ENCODE results near the gene IP6K1.
"Not testable (repeated sequence)": the region's sequence is repeated elsewhere in the genome, so short reads cannot be mapped to it uniquely, and the experiment has no call there.

Gene IP6K1

GRCh38 chr3:49761661-49762060 lies 24.7 kb downstream of the IP6K1 start:
- no peak for FAIRE-seq

GRCh38 chr3:49759226-49759625 lies 27.1 kb downstream of the IP6K1 start:
- no peak for FAIRE-seq

DNA sequence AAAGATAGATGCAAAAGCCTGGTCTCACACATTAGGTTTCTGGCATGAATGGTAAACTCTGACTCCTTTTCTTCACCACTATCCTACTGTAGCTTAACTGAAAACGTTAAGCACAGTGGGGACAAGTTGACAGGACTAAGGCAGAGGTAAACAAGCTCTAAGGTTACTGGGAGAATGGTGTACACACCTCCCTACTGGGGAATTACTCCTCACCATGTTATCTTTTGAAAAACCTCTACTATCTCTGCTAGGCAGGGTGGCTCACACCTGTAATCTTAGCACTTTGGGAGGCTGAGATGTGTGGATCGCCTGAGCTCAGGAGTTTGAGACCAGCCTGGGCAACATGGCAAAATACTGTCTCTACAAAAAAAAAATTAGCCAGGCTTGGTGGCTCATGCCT lies 29.1 kb downstream of the IP6K1 start:
- no peak for FAIRE-seq

DNA sequence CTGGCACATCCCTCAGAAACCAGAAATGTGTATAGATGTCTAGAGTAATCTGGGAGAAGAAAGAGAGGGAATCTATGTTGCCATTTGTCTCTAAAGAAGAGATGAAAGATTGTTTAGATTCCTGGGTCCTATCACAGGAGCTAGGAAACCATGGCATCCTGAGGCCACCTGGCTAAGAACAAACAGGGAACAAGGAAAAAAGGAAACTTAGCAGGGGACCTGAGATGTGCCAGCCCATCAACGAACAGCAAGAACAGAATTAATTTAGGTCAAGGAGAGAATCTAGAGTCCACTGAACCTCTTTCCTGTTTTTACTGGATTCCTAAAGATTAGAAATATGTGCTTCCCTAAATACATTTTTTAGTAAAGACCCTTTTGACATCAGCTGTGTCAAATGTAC lies 30.3 kb downstream of the IP6K1 start:
- no peak for FAIRE-seq

DNA sequence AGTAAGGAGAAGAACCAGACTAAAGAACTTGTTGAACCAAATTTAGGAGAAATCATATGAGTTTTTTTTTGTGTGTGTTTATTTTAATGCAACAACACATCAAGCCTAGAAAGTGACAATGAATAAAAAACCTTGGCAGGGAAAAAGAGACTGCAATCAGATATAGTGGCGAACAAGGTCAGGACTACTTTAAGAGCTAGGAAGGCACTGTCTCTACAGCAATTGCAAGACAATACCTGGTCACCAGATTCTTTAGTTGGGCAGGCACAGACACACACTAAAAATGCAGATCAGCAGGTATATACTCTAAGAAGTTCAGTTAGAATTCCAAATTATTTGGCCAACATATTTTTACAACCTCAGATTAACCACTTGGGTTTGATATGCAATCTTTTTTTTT lies 31.8 kb downstream of the IP6K1 start:
- no peak for FAIRE-seq

- FAIRE-seq = no peak
Measured at GRCh38 chr3:49751501-49751900, 34.8 kb downstream of the IP6K1 start.

- no peak for FAIRE-seq
Measured at GRCh38 chr3:49750056-49750455, 36.3 kb downstream of the IP6K1 start.

DNA sequence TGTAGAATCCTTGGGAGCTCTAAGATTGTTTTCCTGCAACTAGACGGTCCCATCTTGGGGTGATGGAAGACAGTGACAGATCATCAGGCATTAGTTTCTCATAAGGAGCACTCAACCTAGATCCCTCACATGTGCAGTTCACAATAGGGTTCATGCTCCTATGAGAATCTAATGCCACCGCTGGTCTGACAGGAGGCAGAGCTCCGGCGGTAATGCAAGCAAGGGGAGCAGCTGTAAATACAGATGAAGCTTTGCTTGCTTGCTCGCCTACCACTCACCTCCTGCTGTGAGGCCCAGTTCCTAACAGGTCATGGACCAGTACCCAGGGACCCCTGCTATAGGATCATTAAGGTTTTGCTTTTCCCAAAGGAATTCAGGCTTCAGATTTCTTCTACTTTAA lies 37.5 kb downstream of the IP6K1 start:
- not testable (repeated sequence) for FAIRE-seq

GRCh38 chr3:49747792-49748480 lies 38.4 kb downstream of the IP6K1 start:
- FAIRE-seq = no peak

- no peak for FAIRE-seq
Measured at GRCh38 chr3:49745986-49746385, 40.4 kb downstream of the IP6K1 start.

- FAIRE-seq = no peak
Measured at GRCh38 chr3:49740427-49740826, 45.9 kb downstream of the IP6K1 start.

DNA sequence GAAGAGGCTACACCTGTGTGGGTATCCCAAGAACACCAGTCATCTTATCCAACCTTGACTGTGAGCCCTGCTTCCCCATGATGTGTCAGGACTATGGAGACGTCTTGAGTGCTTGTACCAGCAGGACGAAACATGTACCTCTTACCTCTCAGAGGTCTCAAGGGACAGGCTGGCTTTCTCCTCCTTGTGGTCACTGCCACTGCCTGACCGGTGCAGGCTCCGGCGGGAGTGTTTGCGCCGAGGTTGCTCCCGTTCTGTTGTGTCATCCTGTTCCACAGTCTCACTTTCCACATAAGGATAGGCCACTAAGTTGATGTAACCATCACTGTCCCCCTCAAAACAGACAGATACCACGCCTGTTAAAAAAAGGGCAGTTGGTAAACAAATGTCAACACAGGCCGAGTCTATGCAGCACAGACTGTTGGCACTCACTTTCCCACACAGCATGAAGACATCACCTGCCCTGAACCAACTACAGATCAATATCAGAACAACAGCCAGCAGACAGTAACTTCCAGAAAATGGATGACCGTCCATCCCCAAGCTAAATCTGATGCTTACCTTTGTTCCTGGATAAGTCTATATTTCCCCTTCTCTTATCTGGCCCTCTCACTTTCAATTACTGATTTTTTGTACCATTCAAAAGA lies 48.2 kb downstream of the IP6K1 start:
- FAIRE-seq = no peak

DNA sequence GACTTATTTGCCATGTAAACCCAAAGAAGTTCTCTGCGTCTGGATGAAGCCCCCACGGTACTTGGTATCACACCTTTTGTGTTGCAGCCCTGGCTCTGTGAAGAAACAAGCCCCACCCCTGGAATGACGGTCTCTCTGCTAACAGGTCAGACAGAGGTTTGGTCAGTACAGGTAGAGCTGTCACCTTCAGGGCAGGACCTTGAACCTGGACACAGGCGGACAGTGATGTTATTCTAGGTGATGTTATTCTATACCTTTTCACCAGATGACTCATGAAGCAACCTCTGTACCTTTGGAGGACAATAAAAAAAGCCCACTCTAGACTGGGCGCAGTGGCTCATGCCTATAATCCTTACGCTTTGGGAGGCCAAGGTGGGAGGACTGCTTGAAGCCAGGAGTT lies 51.6 kb downstream of the IP6K1 start:
- no peak for FAIRE-seq

DNA sequence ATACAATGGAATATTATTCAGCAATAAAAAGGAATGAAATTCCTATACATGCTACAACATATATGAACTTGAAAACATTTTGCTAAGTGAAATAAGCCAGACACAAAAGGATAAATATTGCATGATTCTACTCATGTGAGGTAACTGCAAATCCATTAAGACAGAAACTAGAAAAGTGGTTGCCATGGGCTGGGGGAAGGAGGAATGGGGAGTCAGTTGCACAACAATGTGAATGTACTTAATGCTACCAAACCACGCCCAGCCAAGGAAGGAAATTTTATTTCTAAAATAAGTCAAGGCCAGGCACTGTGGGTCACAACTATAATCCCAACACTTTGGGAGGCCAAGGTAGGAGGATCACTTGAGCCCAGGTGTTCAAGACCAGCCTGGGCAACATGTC lies 52.8 kb downstream of the IP6K1 start:
- no peak for FAIRE-seq

DNA sequence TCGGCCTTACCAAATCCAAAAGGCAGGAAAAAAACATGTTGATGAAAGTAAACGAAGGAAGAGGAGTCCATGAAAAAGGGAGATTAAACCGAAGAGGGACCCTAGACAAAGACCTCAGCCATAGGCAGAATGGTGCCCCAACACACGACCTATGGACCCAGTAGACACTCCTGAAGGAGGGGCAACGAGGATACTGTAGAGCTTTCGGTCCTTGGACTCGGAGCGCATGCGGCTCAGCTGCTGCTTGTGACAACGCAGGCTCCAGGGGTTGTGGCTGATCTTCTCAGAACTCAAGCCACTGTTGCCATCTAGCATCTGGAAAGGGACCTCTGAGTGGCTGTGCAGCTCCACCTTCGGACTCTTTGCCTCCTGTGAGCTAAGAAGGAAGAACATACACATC lies 53.7 kb downstream of the IP6K1 start:
- no peak for FAIRE-seq

GRCh38 chr3:49729966-49730609 lies 56.3 kb downstream of the IP6K1 start:
- no peak for FAIRE-seq

GRCh38 chr3:49727924-49728361 lies 58.4 kb downstream of the IP6K1 start:
- FAIRE-seq = no peak

DNA sequence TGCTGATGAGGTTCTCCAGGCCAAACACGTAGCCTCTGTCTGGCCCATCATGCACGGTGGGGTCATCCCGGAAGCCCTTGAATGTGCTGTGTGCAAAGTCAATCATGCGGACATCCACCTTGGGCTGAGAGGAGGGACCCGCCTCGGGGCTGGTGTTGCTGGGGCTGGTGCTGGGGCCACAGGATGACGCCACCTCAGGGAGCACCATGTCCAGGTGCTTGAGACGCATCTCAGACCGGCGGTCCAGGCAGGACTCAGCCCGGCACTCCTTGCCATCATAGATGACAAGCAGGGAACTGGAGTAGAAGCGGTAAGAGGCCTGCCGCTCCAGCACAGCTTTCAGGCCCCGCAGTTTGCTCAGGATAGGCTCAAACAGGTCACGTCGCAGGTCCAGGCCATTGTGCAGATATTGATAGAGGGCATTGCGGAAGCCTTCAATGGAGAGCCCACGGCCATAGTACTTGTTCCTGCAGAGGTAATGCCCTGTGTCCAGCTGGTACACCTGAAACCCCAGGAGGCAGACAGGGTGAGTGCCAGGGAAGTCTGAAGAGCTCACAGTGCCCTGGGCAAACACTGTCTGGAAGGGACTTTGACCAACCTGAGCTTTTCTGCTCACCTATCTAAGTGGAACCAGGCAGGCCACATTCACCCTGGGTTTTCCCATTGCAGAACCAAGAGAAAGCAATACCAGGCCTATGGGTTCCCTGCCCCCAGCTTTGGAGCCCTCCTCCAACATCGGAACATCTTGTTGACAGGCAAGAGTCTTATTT lies 59.0 kb downstream of the IP6K1 start:
- FAIRE-seq = no peak

DNA sequence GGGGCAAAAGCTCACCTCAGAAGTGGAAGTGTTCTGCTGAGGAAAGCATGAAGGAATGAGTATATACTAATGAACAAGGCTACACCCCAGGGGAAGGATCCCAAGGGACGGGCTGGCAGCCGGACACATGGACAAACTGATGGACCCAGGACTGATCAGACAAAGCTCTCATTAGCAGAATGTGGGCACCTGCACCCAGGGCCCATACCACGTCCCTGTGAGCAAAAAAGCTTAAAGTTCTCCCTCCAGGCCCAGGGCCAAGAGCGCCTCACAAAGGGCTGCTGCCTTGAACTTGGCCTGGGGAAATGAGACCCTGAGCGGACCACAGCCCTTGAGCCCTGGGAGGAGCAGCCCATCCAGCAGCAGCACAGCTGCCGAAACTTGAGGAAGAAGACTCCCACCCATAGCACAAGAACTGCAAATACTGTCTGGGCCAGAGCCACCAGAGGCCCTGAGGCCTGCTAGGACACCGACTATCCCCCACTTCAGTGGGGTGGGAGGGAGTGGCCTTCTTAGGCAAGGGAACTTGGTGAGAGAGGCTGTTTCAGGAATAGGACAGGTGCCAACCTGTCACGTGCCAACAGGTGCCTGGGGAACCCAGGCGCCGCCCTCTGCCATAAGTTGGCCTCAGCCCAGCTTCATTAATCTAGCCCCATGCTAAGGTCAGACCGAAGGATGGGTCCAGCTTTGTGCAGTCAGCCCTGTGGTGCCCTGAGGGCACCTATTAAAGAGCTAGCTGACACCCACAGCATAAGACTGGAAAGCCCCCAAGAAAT lies 60.2 kb downstream of the IP6K1 start:
- no peak for FAIRE-seq

GRCh38 chr3:49724586-49724985 lies 61.8 kb downstream of the IP6K1 start:
- no peak for FAIRE-seq

DNA sequence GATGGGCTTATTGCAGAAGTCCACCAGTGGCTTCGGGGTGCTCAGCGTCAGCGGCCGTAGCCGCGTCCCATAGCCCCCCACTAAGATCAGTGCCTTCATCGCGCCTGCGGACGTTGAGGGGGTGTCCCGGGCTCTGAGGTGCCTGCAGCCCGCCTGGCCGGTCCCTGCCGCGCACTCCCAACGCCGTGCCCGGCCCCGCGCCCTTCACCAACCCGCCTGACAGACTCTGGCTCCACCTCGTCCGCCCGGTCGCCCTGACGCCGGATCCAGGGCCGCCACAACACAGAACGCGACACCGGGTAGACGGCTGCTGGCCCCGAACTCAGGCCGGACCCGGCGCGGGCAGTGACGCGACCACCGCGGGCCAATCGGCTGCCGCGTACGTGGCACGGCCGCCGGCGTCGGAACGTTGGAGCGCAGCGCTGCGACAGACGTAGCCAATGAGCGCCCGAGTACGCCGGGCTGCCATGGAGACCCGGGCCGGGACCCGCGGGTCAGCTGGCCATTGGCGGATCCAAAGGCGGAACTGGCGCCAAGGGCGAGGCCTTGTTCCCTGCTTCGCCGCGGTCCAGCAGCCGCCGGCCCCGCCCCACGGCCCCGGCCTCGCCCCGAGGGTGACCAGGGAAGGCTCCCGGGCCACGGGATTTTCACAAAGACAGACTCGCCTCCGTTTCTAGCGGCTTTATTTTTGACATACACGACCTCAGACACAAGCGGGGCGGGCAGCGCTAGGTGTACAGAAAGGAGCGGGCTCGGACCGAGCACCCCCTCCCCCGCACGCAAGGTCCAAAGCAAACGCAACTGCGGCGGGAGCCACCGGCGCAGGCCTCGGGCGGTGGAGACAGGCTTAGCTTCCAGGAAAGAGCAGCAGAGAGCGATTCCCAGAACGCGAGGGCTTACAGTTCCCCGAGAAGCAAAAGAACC lies 62.5 kb downstream of the IP6K1 start, which contains the start of gene GMPPB:
Gene GMPPB, minus strand, starts transcription at position 324 of the 924 bp plus-strand sequence. Its CDS starts 225 bp downstream, at position 99.
- FAIRE-seq = no peak
